HepG2 (cell line): ENCODE data around the gene XPO5. TPM values are rescaled to one million over a fixed set of nuclear protein-coding genes. Genes with fewer than 3 reads are reported as not detected.

Source experiments
- FOXC1 ChIP-seq: sonication (generic); formaldehyde crosslinking; IDR thresholded peaks from 2 replicates; pipeline ENCODE4 v1.8.0; 2022; ENCODE audit warnings: mild to moderate bottlenecking, missing genetic modification reagents, borderline replicate concordance
- MAFF ChIP-seq: IDR thresholded peaks from 2 replicates; pipeline ENCODE4 v1.6.1; 2011; ENCODE audit warnings: low read depth, low read length, improper control_type of control experiment
- MXD4 ChIP-seq: IDR thresholded peaks from 2 replicates; pipeline ENCODE4 v1.6.1; 2016; ENCODE audit warnings: mild to moderate bottlenecking, missing biosample characterization, missing genetic modification reagents
- polyA plus RNA-seq, 8 experiments: library from polyadenylated mRNA; depleted of rRNA in 3 of 8; stranded (reverse) in 7 of 8; unstranded in 1 of 8; fragments of >200 nt; fragmentation: Illumina TruSeq in 4 of 8; extraction: Trizol in 4 of 8; gene quantifications; 2 replicates each; pipeline versions ENCODE4 v1.2.1 to v1.2.3, GENCODE V29; 2011 to 2016; ENCODE audit warnings: low read depth in 4 of 8, missing spikeins in 1 of 8, mixed read lengths in 1 of 8; ENCODE audit not compliant: insufficient read depth in 1 of 8
- total RNA-seq, 5 experiments: library from RNA; depleted of rRNA; stranded (reverse); fragments of >200 nt; fragmentation: Illumina TruSeq; extraction: Trizol; gene quantifications; 2 replicates each; pipeline ENCODE4 v1.2.3, GENCODE V29; 2016; ENCODE audit warnings: low read depth in 1 of 5
- TF ChIP-seq, protein P1 (sequence below): sonication (generic); formaldehyde crosslinking; IDR thresholded peaks from 2 replicates; pipeline ENCODE4 v1.5.0; 2020; ENCODE audit warnings: mild to moderate bottlenecking, missing genetic modification reagents, borderline replicate concordance
- TF ChIP-seq, protein P2 (sequence below): sonication (generic); formaldehyde crosslinking; IDR thresholded peaks from 2 replicates; pipeline ENCODE4 v1.4.0; 2020; ENCODE audit warnings: missing genetic modification reagents, mild to moderate bottlenecking, borderline replicate concordance

XPO5 gene
- total and polyA plus RNA-seq, 2 of the 13 experiments (the other 11 are each of a cell fraction or from before 2014, with no cell fraction given): 52.2 to 68.0 TPM

DNA sequence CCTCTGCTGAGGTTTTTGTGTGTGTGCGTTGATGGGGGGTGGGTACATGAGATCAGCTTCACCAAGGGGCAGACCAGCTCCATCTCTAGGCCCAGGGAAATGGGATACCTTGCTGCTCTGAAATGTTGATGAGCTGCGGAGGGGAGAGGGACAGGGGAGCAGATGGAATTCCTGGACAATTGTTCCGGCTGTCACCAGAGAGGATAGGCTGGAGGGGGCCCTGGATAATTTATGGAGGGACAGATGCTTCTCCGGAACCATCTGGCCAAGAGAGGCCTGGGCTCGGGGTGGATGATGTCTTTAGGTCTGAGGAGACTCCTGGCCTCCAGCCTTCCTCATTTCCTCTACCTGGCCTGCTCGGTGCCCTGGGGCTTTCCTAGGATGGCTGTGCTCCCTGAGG is 100.3 kb downstream of the XPO5 start (continued):
- TF ChIP-seq, protein P1, sequence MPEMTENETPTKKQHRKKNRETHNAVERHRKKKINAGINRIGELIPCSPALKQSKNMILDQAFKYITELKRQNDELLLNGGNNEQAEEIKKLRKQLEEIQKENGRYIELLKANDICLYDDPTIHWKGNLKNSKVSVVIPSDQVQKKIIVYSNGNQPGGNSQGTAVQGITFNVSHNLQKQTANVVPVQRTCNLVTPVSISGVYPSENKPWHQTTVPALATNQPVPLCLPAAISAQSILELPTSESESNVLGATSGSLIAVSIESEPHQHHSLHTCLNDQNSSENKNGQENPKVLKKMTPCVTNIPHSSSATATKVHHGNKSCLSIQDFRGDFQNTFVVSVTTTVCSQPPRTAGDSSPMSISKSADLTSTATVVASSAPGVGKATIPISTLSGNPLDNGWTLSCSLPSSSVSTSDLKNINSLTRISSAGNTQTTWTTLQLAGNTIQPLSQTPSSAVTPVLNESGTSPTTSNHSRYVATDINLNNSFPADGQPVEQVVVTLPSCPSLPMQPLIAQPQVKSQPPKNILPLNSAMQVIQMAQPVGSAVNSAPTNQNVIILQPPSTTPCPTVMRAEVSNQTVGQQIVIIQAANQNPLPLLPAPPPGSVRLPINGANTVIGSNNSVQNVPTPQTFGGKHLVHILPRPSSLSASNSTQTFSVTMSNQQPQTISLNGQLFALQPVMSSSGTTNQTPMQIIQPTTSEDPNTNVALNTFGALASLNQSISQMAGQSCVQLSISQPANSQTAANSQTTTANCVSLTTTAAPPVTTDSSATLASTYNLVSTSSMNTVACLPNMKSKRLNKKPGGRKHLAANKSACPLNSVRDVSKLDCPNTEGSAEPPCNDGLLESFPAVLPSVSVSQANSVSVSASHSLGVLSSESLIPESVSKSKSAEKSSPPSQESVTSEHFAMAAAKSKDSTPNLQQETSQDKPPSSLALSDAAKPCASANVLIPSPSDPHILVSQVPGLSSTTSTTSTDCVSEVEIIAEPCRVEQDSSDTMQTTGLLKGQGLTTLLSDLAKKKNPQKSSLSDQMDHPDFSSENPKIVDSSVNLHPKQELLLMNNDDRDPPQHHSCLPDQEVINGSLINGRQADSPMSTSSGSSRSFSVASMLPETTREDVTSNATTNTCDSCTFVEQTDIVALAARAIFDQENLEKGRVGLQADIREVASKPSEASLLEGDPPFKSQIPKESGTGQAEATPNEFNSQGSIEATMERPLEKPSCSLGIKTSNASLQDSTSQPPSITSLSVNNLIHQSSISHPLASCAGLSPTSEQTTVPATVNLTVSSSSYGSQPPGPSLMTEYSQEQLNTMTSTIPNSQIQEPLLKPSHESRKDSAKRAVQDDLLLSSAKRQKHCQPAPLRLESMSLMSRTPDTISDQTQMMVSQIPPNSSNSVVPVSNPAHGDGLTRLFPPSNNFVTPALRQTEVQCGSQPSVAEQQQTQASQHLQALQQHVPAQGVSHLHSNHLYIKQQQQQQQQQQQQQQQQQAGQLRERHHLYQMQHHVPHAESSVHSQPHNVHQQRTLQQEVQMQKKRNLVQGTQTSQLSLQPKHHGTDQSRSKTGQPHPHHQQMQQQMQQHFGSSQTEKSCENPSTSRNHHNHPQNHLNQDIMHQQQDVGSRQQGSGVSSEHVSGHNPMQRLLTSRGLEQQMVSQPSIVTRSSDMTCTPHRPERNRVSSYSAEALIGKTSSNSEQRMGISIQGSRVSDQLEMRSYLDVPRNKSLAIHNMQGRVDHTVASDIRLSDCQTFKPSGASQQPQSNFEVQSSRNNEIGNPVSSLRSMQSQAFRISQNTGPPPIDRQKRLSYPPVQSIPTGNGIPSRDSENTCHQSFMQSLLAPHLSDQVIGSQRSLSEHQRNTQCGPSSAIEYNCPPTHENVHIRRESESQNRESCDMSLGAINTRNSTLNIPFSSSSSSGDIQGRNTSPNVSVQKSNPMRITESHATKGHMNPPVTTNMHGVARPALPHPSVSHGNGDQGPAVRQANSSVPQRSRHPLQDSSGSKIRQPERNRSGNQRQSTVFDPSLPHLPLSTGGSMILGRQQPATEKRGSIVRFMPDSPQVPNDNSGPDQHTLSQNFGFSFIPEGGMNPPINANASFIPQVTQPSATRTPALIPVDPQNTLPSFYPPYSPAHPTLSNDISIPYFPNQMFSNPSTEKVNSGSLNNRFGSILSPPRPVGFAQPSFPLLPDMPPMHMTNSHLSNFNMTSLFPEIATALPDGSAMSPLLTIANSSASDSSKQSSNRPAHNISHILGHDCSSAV: no peak
- TF ChIP-seq MAFF: no peak
- no peak for TF ChIP-seq MXD4 (CRISPR knock-in tag)
- TF ChIP-seq FOXC1 (CRISPR knock-in tag): no peak
- TF ChIP-seq, protein P2, sequence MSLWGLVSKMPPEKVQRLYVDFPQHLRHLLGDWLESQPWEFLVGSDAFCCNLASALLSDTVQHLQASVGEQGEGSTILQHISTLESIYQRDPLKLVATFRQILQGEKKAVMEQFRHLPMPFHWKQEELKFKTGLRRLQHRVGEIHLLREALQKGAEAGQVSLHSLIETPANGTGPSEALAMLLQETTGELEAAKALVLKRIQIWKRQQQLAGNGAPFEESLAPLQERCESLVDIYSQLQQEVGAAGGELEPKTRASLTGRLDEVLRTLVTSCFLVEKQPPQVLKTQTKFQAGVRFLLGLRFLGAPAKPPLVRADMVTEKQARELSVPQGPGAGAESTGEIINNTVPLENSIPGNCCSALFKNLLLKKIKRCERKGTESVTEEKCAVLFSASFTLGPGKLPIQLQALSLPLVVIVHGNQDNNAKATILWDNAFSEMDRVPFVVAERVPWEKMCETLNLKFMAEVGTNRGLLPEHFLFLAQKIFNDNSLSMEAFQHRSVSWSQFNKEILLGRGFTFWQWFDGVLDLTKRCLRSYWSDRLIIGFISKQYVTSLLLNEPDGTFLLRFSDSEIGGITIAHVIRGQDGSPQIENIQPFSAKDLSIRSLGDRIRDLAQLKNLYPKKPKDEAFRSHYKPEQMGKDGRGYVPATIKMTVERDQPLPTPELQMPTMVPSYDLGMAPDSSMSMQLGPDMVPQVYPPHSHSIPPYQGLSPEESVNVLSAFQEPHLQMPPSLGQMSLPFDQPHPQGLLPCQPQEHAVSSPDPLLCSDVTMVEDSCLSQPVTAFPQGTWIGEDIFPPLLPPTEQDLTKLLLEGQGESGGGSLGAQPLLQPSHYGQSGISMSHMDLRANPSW (CRISPR knock-in tag): no peak
